Measurements from ENCODE around the gene SVOPL. TPM values are rescaled to one million over a fixed set of nuclear protein-coding genes. Genes with fewer than 3 reads are reported as not detected.

Gene SVOPL, protein sequence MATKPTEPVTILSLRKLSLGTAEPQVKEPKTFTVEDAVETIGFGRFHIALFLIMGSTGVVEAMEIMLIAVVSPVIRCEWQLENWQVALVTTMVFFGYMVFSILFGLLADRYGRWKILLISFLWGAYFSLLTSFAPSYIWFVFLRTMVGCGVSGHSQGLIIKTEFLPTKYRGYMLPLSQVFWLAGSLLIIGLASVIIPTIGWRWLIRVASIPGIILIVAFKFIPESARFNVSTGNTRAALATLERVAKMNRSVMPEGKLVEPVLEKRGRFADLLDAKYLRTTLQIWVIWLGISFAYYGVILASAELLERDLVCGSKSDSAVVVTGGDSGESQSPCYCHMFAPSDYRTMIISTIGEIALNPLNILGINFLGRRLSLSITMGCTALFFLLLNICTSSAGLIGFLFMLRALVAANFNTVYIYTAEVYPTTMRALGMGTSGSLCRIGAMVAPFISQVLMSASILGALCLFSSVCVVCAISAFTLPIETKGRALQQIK
- total RNA-seq: 1 to 10 TPM; 3.5 to 4.3 TPM

DNA sequence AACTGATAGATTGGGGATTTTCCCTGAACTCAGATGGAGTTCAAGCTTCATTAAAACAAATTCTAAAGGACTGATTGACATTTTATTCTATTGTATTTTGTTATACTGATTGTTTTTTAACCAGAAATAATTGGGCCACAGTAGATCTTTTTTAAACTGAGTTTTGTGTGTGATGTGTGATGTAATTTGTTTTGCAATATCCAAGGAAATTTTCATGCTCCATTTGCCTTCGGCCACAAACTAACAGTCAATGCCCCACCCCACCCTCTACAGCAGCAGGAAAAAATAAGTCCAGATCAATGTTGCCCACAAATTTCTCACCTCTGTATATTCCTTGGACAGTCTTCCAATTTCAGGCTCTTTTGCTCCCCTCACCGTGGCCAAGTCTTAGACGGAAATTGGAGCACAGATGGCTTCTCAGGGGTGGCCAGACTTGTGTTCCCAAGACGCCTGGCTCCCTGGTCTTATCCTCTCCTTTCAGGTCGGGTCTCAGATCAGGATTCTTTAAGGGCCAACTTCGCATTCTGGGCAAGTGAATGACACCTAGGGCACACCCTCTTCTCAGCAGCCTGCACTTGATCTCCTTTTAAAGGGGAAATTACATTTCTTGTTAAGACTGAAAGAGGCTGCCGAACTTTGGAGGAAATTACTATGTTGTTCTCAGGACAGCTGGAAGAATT is at the start of gene SVOPL:
TSS of gene SVOPL (minus strand) at position 506 of the 680 bp plus-strand sequence. CDS start 22,317 bp downstream, outside the sequence.
- POLR2A ChIA-PET: no interaction called here
- Mint-ChIP-seq H3K27ac (no peak within 1 kb of the TSS), H3K36me3 (ENCODE audit: low read depth) (no peaks in the 10 kb centered on the region), H3K9me3 (ENCODE audit: insufficient read depth) (no peaks in the 10 kb centered on the region), H3K4me3 (no peak within 1 kb of the TSS), H3K4me1 (ENCODE audit: low read depth) (no peaks in the 10 kb centered on the region), H3K27me3 (ENCODE audit: low read depth) (no peaks in the 10 kb centered on the region)
- CTCF ChIA-PET: no interaction called here
- DNase-seq: no peak
- no peak for ATAC-seq

DNA sequence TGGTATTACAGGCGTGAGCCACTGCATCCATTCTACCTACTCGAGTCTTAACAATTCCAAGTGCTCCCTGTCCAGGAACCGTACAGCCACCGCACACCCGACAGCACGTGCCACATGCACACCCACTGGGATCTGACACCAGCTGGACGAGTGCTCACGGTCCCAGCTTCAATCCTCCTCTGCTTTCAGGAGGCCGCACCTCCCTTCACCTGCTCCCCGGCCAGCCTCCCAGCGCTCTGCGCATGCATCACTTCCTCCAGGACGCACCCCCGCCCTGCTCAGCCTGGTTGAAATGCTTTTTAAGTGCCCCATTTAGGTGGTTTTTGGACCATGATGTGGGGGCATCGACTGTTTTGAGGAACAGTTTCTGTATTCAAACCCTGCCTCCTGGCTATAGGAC is 49.3 kb upstream of the SVOPL start:
- H3K27ac Mint-ChIP-seq: no peak overlapping the region

DNA sequence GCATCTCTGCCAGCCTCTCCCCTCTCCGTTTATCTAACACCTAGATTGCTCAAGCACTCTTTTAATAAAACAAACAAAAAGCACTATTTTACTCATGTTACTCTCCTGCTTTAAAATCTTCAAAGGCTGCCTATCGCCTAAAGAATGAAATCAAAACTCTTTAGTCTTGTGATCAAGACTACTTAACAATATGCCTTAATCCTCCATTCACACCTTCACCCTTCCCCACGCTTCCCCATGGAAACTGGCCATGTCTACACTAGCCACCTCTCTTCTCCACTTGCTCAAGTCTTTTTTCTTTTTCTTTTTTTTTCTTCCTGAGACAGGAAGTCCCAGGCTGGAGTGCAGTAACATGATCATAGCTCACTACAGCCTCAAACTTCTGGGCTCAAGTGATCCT is 48.8 kb upstream of the SVOPL start:
- Mint-ChIP-seq H3K36me3 (ENCODE audit: low read depth) (no peaks in the 10 kb centered on the region), H3K4me3 (no peak overlapping the region), H3K4me1 (ENCODE audit: low read depth) (peaks cover 64% of the 10 kb centered on the region), H3K9me3 (ENCODE audit: insufficient read depth) (no peaks in the 10 kb centered on the region), H3K27me3 (ENCODE audit: low read depth) (peaks cover 4% of the 10 kb centered on the region), H3K27ac (no peak overlapping the region)
- POLR2A ChIA-PET: no interaction called here
- DNase-seq (no peak), ATAC-seq (no peak)
- CTCF ChIA-PET: interaction anchor here (6.1 kb wide), 1 partner anchor 11 kb away, joined by 40 read pairs; no protein-coding TSS in a partner anchor

More for the DNA sequence above, 49.3 kb upstream of the SVOPL start:
- DNase-seq (no peak), ATAC-seq (no peak)
- peaks cover 4% of the 10 kb centered on the region for H3K27me3 Mint-ChIP-seq (ENCODE audit: low read depth)
- no peaks in the 10 kb centered on the region for H3K9me3 Mint-ChIP-seq (ENCODE audit: insufficient read depth)
- ChIA-PET CTCF (interaction anchor here (6.1 kb wide), 1 partner anchor 12 kb away, joined by 40 read pairs; no protein-coding TSS in a partner anchor), POLR2A (no interaction called here)
- H3K36me3 Mint-ChIP-seq (ENCODE audit: low read depth): no peaks in the 10 kb centered on the region
- peaks cover 59% of the 10 kb centered on the region for H3K4me1 Mint-ChIP-seq (ENCODE audit: low read depth)
- H3K4me3 Mint-ChIP-seq: no peak overlapping the region

DNA sequence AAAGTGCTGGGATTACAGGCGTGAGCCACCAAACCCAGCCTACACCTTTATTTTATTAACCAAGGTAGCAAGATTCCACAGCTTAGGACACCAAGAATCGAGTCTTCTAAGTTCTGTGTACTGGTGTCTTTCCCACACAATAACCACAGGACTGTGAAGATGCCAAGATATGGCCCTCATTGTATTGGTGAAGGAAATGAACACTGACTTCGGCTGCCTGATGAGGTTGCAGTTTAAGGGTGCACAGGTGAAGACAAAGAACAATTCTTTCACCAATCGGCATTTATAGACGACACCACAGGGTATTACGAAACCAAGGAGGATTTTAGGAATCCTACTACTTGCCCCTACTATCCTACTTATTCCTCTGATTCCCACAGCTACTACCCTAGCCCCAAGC is 47.5 kb upstream of the SVOPL start:
- Mint-ChIP-seq H3K27ac (no peak overlapping the region), H3K27me3 (ENCODE audit: low read depth) (peaks cover 4% of the 10 kb centered on the region), H3K4me3 (no peak overlapping the region), H3K9me3 (ENCODE audit: insufficient read depth) (no peaks in the 10 kb centered on the region), H3K4me1 (ENCODE audit: low read depth) (peaks cover 63% of the 10 kb centered on the region), H3K36me3 (ENCODE audit: low read depth) (no peaks in the 10 kb centered on the region)
- ChIA-PET CTCF (interaction anchor here (6.1 kb wide), 1 partner anchor 10 kb away, joined by 40 read pairs; no protein-coding TSS in a partner anchor), POLR2A (no interaction called here)
- no peak for ATAC-seq
- no peak for DNase-seq

DNA sequence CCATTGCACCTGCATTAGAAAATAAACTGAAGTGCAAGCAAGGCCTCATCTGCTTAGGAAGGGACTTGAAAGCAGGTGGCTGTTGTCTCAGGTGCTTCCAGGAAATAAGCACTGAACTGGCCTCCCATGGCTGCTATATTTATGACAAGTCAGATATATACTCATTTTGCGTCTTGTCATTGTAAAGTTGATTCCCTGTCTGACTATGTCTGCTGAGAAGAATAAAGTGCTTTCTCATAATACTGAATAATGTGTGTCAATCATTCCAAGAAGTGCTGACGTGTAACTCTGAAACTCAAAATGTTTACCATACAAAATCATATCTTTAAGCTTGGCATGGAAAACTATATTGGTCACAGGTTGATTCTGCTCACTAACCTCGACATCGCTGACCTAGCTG is 44.9 kb upstream of the SVOPL start:
- POLR2A ChIA-PET: no interaction called here
- no peaks in the 10 kb centered on the region for H3K36me3 Mint-ChIP-seq (ENCODE audit: low read depth)
- no peak overlapping the region for H3K27ac Mint-ChIP-seq
- peaks cover 4% of the 10 kb centered on the region for H3K27me3 Mint-ChIP-seq (ENCODE audit: low read depth)
- H3K4me1 Mint-ChIP-seq (ENCODE audit: low read depth): peaks cover 39% of the 10 kb centered on the region
- no peaks in the 10 kb centered on the region for H3K9me3 Mint-ChIP-seq (ENCODE audit: insufficient read depth)
- DNase-seq (no peak), ATAC-seq (no peak)
- CTCF ChIA-PET: interaction anchor here (1.0 kb wide), 1 partner anchor 119 kb away, joined by 5 read pairs; no protein-coding TSS in a partner anchor
- H3K4me3 Mint-ChIP-seq: no peak overlapping the region

DNA sequence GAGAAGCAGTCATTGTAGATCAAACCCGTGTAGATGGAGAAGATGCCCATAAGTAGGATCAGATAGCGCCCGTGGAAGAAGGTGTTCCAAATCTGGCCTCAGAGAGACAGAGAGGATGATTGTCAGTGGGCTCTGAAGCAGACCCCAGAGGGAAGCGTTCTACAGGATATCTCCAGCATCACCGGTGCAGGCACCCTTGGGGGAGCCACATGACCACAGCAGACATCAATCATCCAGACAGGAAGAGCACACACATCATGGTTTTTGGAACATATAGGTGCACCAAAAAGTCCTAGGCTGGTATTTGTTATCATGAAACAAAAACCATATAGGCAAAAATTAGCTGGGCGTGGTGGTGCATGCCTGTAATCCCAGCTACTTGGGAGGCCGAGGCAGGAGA is 44.0 kb upstream of the SVOPL start:
- no peak overlapping the region for H3K27ac Mint-ChIP-seq
- peak; percentile 40 for DNase-seq

DNA sequence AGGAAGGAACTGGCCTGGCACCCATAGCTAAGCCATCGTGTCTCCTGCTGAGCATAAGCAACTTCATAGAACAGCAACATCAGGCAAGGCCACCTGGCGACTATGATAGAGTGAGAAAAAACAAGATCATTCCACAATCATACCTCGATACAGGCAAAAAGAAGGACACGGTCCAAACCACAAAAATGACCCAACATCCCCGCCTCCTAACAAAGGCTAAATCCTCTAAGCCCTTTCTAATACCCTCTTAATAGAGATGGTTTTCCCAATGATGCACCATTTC is 40.2 kb upstream of the SVOPL start:
- Mint-ChIP-seq H3K4me1 (ENCODE audit: low read depth) (peaks cover 24% of the 10 kb centered on the region), H3K9me3 (ENCODE audit: insufficient read depth) (no peaks in the 10 kb centered on the region), H3K27me3 (ENCODE audit: low read depth) (no peaks in the 10 kb centered on the region), H3K27ac (no peak overlapping the region), H3K36me3 (ENCODE audit: low read depth) (no peaks in the 10 kb centered on the region), H3K4me3 (no peak overlapping the region)
- no peak for DNase-seq
- no peak for ATAC-seq
- ChIA-PET CTCF (no interaction called here), POLR2A (no interaction called here)

More for the DNA sequence above, 44.0 kb upstream of the SVOPL start:
- Mint-ChIP-seq H3K4me3 (no peak overlapping the region), H3K36me3 (ENCODE audit: low read depth) (no peaks in the 10 kb centered on the region), H3K27me3 (ENCODE audit: low read depth) (no peaks in the 10 kb centered on the region), H3K4me1 (ENCODE audit: low read depth) (peaks cover 30% of the 10 kb centered on the region), H3K9me3 (ENCODE audit: insufficient read depth) (no peaks in the 10 kb centered on the region)
- ATAC-seq: peak; percentile 58
- ChIA-PET POLR2A (no interaction called here), CTCF (interaction anchor here (1.0 kb wide), 1 partner anchor 120 kb away, joined by 5 read pairs; no protein-coding TSS in a partner anchor)

DNA sequence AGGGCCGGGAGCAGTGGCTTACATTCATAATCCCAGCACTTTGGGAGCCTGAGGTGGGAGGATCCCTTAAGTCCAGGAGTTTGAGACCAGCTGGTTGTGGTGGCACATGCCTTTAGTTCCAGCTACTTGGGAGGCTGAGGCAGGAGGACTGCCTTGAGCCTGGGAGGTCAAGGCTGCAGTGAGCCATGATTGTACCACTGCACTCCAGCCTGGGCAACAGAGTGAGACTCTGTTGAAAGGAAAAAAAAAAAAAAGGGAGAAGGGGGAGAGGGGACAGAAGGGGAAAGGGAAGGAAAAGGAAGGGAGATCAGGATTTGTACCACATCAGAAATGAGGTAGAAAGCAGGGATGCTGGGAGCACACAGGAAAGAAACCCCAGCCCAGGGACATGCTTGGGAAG is 38.7 kb upstream of the SVOPL start:
- H3K4me1 Mint-ChIP-seq (ENCODE audit: low read depth): peaks cover 13% of the 10 kb centered on the region
- ChIA-PET POLR2A (no interaction called here), CTCF (interaction anchor here (0.7 to 2.6 kb wide), 8 partner anchors 10 to 290 kb away, joined by 3 to 40 read pairs (median 11); partner anchors contain the start of gene TRIM24)
- no peaks in the 10 kb centered on the region for H3K9me3 Mint-ChIP-seq (ENCODE audit: insufficient read depth)
- ATAC-seq: no peak
- no peaks in the 10 kb centered on the region for H3K36me3 Mint-ChIP-seq (ENCODE audit: low read depth)
- DNase-seq: no peak
- H3K4me3 Mint-ChIP-seq: no peak overlapping the region
- H3K27ac Mint-ChIP-seq: no peak overlapping the region
- no peaks in the 10 kb centered on the region for H3K27me3 Mint-ChIP-seq (ENCODE audit: low read depth)

DNA sequence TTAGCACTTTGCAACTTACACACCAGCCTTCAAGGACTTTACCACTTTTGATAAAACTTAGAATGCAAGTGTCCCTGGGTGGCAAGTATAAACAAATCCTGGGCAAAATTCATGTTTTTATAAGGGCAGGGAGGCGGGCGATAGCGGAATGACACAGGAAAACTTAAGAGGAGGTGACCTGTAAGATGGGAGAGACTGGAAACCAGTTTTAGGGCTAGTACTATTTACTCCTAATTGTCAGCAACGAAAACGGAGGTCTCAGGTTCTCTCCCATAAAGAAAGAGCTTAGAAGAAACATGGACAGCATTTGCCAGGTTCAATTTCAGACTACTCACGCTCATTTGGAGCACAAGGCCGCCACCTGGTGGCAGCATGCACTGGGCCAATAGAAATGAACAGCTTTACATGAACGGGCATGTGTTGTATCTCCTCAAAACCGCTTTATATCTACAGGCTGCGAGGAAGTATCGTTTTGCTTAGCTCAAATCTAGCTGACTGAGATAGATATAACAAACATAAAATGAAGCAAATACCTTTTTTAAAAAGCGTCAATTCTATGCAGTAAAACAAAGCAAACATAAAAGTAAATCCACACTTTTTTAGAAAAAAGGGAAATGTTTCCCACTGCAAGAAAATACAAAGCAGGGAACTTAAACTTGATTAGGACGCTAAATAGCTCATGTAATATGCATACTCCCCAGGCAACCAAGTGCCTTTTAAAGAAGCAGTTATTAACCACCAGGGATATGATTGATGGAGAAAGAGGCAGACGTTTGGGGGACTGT is 37.6 kb upstream of the SVOPL start:
- Mint-ChIP-seq H3K4me1 (ENCODE audit: low read depth) (peaks cover 13% of the 10 kb centered on the region), H3K27me3 (ENCODE audit: low read depth) (no peaks in the 10 kb centered on the region), H3K9me3 (ENCODE audit: insufficient read depth) (no peaks in the 10 kb centered on the region), H3K4me3 (no peak overlapping the region), H3K36me3 (ENCODE audit: low read depth) (no peaks in the 10 kb centered on the region), H3K27ac (peak overlapping the region; percentile 14)
- ChIA-PET CTCF (interaction anchor here (0.6 to 2.6 kb wide), 65 partner anchors 9 to 835 kb away, joined by 3 to 72 read pairs (median 4); partner anchors contain the start of genes CREB3L2 and TRIM24), POLR2A (interaction anchor here (1.0 to 1.4 kb wide), 2 partner anchors 14 to 577 kb away, joined by 5 to 6 read pairs; no protein-coding TSS in a partner anchor)
- ATAC-seq (peak; percentile 97), DNase-seq (peak; percentile 90)

DNA sequence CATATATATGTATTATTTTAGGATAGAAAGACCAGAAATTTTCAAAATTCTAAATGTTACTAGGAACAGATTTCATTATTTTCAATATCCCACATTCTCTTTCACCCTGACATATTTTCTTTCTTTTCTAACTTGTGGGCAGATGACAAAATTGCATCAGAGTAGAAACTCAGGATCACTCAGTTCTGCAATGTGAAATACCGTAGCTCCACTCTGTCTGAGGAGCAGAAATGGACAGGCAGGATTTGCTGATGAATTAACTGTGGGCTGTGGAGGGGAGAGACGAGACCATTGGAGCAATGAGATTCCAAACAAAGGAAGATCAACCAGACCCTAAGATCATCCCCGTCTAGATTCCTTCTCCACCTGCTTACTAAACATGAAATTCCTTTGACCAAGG is 37.0 kb upstream of the SVOPL start:
- Mint-ChIP-seq H3K9me3 (ENCODE audit: insufficient read depth) (no peaks in the 10 kb centered on the region), H3K36me3 (ENCODE audit: low read depth) (no peaks in the 10 kb centered on the region), H3K4me3 (no peak overlapping the region), H3K27ac (no peak overlapping the region), H3K4me1 (ENCODE audit: low read depth) (peaks cover 13% of the 10 kb centered on the region), H3K27me3 (ENCODE audit: low read depth) (no peaks in the 10 kb centered on the region)
- ATAC-seq (no peak), DNase-seq (no peak)
- ChIA-PET POLR2A (interaction anchor here (1.0 to 1.4 kb wide), 2 partner anchors 15 to 577 kb away, joined by 5 to 6 read pairs; no protein-coding TSS in a partner anchor), CTCF (interaction anchor here (0.6 to 2.6 kb wide), 53 partner anchors 8 to 835 kb away, joined by 3 to 72 read pairs (median 5); partner anchors contain the start of genes CREB3L2 and TRIM24)

DNA sequence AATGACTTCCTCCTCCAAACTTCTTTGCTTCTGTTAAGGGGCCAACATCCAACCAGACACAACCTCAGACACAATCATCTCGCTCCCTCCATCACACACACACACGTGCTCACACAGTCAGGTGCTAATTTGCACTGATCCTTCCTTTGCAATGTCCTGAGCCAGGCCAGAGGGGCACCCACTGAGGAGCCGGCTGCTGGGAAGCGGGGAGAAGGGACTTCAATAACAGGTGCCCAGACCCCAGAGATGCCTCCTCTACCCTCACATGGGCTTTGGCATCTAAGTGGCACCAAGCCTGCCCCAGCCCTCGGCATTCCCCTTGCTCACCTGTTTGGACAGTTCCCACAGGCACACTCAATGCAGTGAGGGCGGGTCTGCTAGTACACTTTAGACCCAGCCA is 34.2 kb upstream of the SVOPL start:
- DNase-seq (no peak), ATAC-seq (no peak)
- CTCF ChIA-PET: no interaction called here
- no peak overlapping the region for H3K4me3 Mint-ChIP-seq
- H3K4me1 Mint-ChIP-seq (ENCODE audit: low read depth): peaks cover 13% of the 10 kb centered on the region
- H3K36me3 Mint-ChIP-seq (ENCODE audit: low read depth): no peaks in the 10 kb centered on the region
- POLR2A ChIA-PET: no interaction called here
- no peaks in the 10 kb centered on the region for H3K27me3 Mint-ChIP-seq (ENCODE audit: low read depth)
- H3K9me3 Mint-ChIP-seq (ENCODE audit: insufficient read depth): no peaks in the 10 kb centered on the region
- no peak overlapping the region for H3K27ac Mint-ChIP-seq

Data from activated CD8-positive, alpha-beta T cell treated with anti-CD3 and anti-CD28 coated beads, Interleukin-2, amount 10 ng/mL, durations not matched to agents 7 days and 5 days (primary cell).